NCI-H2227 (cell line): ENCODE data around the gene ZNF74.
"Not testable (repeated sequence)": the region's sequence is repeated elsewhere in the genome, so short reads cannot be mapped to it uniquely, and the experiment has no call there.

Source experiments
- DNase-seq: peaks from one replicate; lab custom pipeline; 2025; ENCODE audit not compliant: unreplicated experiment; lab: John Stamatoyannopoulos, UW

ZNF74 gene

DNA sequence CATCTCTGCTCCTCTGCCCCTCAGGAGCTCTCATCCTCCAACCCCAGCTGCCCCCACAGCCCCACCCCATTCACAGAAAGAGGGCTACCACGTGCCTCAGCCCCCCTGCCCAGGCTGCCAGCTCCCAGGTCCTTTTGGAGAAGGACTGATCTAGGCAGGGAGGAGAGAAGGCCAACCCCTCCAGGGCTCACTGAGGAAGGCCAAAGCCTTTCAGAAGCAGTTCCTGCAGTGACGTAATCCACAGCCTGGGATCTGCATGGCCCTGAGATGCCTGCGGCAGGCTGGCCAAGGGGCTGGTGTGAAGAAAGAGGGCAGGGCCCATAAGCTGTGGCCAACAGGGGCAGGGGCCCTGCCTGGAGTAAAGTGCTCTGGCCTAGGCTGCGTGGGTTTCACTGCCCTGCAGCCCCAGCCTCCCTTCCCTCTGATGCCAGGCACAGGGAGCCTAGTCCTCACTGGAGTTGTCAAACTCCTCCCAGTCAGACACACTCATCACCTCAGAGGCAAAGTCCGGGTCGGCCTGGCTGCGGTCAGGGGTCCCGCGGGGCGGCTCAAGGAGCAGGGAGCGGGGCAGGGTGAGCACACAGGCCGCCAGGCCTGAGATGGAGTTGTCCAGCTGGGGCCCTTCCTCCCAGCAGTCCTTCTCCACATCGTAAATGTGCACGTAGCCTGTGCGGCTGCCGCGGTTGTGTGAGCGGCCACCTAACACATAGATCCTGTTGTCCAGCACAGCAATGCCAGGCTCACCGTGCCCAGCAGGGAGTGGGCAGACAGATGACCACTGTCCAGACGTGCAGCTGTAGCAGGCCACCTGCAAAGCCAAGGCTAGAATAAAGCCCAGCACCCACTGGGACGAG lies 47.9 kb downstream of the ZNF74 start:
- DNase-seq, result no peak

DNA sequence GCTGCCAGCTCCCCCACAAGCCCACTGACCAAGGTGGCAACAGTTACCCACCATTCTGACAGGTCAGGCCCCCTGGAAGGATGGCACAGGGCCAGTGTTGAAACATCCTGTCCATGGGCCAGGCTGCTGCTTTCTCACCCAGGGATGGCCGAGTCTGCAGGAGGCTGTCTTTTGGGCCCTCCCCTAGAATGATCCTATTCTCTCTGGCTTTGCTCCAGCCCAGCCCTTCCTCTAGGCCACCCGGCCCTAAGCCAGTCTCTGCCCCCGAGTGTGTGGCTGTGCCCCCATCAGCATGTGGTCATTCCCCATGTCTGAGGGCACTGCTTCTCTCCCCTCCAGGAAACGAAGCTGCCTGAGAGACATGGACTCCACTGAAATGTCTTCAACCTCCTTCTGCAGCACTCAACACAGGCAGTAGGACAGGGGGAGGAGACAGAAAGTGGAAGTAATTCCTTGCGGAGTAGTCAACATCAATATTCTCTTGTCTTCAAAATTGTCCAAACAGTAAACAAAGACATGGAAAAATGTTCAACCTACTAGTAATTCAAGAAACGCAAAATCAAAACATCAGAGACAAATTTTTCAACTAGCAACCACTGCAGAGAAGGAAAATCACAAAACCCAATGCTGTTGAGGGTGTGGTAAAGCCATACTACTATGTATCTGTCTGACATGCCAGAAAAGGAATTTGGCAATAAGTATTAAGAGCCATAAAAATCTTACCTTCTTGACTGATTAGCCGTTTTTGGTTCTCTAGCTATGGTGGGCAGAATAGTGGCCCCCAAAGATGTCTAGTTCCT lies 48.7 kb downstream of the ZNF74 start:
- no peak for DNase-seq

DNA sequence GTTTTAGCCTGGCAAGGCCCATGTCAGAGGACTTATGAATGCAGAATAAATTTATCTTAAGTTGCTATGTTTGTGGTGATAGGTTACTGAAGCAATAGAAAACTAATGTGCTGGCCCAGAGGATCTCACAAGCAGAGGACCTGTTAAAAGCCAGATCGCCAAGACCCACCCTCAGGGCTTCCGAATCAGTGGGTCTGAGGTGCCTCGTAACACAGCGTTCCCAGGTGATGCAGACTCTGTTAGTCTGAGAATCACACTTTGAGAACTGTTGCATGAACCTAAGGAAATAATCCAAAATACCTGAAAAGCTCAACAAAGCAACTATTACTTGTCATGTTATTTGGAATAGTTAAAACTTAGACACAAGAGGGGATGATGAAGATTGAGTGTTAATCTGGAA lies 50.4 kb downstream of the ZNF74 start:
- DNase-seq, result no peak

DNA sequence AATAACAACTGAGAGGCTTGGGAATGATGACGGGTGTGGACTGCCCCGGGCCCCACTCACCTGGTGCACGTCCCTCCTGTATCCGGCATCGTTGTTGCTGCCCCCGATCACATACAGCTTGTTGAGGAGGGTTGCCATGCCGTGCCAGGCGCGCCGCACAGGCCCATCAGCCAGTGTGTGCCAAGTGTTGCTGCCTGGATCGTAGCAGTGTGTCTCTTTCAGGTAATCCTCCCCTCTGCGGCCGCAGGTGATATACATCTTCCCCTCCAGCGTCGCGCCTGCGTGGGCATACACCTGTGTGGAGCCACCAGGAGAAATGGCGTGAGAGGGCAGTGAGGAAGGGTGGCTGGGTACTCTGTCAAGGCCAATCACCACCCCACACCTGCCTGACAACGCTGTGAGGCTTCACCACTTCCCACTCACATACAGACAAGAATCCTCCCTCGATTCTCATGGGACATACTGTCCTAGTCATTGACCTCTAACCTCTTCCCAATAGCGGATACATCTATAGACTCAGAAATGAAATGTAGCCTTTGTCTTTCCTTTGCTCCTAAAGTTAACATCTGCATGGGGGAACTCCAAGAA lies 52.5 kb downstream of the ZNF74 start:
- no peak for DNase-seq

DNA sequence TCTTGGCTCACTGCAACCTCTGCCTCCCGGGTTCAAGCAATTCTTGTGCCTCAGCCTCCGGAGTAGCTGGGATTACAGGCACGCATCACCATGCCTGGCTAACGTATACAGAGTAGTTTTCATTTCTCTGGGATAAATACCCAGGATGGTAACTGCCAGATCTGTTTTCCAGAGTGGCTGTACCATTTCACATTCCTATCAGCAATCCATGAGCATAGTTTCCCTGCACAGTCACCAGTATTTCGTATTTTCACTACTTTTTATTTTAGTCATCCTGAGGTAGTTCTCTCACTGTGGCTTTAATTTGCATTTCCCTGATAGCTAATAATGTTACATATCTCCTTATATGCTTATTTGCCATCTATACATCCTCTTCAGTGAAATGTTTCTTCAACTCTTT lies 54.7 kb downstream of the ZNF74 start:
- DNase-seq, result no peak

DNA sequence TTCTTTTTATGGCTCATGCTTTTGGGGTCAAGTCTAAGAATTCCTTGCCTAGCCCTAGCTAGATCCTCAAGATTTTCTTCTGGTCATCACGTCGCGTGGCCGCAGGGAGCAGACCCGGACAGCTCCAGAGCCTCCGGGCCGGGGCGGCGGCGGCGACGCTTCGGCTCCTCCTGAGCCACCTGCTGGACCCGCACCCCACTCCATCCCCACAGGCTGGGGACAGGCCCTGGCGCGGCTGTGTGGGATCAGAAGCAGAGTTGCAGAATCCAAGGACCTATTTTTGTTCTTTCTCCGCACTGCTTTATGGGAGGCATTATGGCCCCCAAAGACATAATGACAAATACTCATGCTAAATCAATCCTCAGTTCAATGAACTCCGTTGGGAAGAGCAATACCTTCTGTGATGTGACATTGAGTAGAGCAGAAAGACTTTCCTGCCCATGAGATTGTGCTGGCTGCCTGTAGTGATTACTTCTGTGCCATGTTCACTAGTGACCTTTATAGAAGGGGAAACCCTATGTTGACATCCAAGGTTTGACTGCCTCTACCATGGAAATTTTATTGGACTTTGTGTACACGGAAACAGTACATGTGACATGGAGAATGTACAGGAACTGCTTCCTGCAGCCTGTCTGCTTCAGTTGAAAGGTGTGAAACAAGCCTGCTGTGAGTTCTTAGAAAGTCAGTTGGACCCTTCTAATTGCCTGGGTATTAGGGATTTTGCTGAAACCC lies 56.0 kb downstream of the ZNF74 start:
- no peak for DNase-seq

DNA sequence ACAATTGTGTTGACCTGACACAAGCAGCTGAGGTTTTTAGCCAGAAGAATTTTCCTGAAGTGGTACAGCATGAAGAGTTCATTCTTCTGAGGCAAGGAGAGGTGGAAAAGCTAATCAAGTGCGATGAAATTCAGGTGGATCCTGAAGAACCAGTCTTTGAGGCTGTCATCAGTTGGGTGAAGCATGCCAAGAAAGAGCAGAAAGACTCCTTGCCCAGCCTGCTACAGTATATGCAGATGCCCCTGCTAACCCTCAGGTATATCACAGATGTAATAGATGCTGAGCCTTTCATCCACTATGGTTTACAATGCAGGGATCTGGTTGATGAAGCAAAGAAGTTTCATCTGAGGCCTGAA lies 56.6 kb downstream of the ZNF74 start:
- no peak for DNase-seq

DNA sequence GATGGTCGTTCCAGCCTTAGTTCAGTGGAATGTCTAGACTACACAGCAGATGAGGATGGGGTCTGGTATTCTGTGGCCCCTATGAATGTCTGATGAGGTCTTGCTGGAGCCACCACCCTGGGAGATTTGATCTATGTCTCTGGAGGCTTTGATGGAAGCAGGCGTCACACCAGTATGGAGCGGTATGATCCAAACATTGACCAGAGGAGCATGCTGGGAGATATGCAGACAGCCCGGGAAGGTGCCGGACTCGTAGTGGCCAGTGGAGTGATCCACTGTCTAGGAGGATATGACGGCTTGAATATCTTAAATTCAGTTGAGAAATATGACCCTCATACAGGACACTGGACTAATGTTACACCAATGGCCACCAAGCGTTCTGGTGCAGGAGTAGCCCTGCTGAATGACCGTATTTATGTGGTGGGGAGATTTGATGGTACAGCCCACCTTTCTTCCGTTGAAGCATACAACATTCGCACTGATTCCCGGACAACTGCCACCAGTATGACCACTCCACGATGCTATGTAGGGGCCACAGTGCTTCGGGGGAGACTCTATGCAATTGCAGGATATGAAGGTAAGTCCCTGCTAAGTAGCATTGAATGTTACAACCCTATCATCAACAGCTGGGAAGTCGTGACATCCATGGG lies 57.3 kb downstream of the ZNF74 start:
- not testable (repeated sequence) for DNase-seq

DNA sequence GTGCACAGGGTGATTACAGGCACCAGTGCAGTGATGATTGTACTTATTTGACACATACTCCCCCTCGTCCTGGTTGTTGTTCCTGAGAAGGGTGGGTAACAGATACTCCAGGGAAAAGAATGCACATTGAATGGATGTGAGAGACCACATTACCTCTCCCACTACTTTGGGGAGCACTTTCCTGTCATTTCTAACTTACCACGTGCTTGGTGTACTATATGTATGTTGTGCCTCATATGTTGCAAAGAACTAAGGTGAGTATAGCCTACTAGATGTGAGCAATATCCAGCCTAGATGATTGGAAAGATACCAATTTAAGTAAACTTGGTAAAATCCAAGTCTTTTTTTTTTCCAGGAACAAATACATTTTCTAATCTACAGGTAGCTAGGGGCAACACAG lies 58.0 kb downstream of the ZNF74 start:
- DNase-seq, result no peak

DNA sequence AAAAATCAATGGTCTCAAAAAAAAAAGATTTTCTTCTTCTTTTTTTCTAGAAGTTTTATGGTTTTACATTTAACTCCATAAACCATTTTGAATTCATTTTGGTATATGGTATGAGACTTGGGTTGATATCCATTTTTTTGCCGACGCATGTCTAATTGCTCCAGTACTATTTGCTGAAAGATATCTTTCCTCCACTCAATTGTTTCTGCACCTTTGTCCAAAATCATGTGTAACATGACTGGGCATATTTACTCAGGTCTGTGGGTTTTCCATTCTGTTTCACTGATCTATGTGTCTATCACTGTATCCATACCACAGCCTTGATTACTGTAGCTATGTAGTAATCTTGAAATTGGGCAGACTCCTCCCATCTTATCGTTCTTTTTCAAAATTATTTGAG lies 59.3 kb downstream of the ZNF74 start:
- no peak for DNase-seq

DNA sequence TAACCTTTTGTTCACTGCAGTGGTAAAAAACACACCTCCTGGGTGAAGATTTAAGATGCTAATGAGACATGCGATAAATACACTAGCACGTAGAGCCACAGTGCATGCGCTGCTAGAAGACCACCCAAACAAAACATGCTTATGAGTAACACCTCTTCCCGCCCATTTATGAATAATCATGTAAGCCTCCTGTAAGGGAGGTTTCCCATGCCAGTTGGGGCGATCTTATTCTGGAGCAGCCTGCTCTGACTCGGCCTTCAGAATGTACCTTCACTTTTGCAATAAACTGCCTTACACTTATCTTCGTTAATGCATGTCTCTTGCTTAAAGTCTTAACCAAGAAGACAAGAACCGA lies 61.7 kb downstream of the ZNF74 start:
- no peak for DNase-seq

DNA sequence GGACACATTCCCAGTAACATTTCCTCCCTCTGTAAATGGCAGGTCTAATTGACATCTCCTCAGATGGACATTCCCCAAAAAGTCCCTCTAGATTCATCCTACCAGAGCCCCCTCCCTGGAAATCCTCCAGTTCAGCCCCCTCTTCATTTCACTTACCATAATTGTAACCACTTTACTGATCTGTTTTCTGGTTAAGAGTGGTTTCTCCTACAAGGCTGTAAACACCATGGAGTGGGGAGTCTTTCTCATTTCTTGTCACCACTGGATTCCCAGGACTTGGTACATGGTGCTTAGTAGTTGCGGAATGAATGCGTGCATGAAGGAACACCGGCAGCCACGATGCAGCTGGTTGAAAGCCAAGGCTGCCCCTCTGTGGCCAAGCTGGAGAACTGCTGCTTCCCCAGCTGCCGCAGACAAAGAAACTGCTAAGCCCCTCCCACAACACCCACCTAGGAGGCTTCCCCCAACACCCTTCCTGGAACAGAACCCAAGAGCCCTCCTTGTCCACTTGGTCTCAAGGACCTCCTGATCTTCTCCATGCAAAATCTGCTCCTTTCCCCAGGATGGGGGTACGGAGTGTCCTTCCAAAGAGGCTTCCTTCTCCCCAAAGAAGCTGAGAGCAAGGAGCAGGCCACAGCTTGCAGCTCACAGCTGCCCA lies 62.2 kb downstream of the ZNF74 start:
- peak; percentile 92 for DNase-seq

DNA sequence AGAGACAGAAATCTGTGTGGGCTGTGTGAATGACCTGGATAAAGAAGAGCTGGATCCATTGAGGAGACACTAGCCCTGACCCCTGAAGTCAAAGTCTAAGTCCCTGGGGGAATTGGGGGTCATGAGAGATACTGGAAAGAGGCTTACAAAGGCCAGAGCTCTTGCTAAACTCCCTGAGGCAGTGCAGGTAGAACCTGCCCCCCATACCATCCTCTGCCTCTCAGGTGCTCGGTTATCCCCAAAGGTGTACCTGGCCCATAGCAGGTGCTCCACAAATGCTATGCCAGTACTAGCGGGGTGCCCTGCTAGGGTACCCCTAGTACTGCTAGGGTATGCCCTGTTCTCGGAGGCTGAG lies 62.7 kb downstream of the ZNF74 start:
- DNase-seq, result no peak

DNA sequence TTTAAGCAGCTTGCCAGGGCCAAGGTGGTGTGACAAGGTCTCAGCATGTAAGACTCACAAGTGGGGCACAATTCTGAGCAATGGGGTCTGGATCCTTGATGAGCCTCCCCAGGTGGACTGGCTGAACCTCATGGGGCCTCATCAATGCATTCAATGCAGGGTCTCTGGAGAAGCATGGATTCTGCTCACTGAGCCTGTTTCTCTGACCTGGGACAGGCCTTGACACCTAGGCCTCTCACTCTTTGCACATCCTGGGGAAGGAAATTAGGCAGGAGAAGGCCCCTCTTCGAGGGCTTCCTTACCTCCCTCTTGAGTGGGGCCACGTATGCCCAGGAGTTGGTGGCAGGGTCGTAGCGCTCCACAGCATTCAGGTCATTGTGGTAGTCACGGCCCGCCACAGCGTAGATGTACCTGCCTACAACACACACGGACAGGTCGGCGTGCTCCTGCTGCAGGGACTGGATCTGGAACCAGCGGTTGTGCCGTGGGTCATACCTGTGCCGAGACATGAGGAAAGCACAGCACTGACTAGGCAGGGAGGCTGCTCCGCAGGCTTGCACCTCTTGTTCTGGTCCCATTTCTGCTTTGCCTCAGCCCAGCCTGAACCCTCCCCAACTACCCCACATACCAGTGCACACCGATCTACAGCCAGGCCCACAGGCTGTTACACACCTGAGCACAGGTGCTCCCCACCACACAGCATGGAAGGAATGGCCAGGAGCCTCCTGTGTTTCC lies 63.7 kb downstream of the ZNF74 start:
- DNase-seq, result no peak
